Stomach (tissue), 4 donors: Measurements from ENCODE around the gene CTIF.

Source experiments
- CTCF ChIP-seq, 7 experiments: fragments of 450-650 bp in 4 of 7; fragments of 200-600 bp in 3 of 7; sonication (generic) in 3 of 7; IDR thresholded peaks; one replicate each; pipeline ENCODE4 v1.5.1; 2016 to 2019; ENCODE audit warnings: antibody characterized with exemption in 7 of 7, control low read depth in 2 of 7, mild to moderate bottlenecking in 1 of 7
- EP300 ChIP-seq: sonication (generic); formaldehyde crosslinking; IDR thresholded peaks from one replicate; pipeline ENCODE4 v1.6.1; 2017; ENCODE audit warnings: antibody characterized with exemption
- POLR2A ChIP-seq, 4 donors: fragments of 450-650 bp; IDR thresholded peaks; one replicate each; pipeline ENCODE4 v1.6.1; 2016; ENCODE audit warnings: antibody characterized with exemption in 4 of 4, control low read depth in 2 of 4, mild to moderate bottlenecking in 1 of 4, moderate library complexity in 1 of 4
- POLR2AphosphoS5 ChIP-seq, 3 donors: sonication (generic); formaldehyde crosslinking; IDR thresholded peaks; one replicate each; pipeline ENCODE4 v1.6.1; 2016; ENCODE audit warnings: antibody characterized with exemption in 3 of 3

GRCh38 chr18:48493434-48494230, 45.2 kb upstream of the CTIF start:
- TF ChIP-seq CTCF (IDR thresholded peaks at IDR 0.05) (no peak), EP300 (no peak), POLR2A (IDR thresholded peaks at IDR 0.05) (no peak), POLR2AphosphoS5 (IDR thresholded peaks at IDR 0.05) (no peak)
